Measurements from ENCODE around the gene DCLK1.

Gene DCLK1

DNA sequence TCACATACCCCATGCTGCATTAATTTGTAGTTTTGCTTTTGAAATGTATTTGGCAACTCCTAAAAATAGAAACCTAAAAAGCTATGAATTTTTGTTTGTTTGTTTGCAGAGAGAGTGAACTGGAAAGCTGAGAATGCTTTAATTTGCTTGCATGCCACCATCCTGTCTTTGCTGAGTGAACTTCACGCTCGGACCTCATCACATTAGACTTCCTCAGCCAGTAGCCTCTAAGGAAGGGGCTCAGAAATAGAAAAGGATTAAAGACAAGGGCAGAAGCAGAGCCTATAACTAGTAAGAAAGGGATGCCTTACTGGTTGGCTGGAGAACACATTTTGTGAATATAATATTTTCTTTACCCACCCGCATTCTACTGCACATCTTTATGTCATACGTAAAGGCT is 275.1 kb downstream of the DCLK1 start:
- no peak for DNase-seq

DNA sequence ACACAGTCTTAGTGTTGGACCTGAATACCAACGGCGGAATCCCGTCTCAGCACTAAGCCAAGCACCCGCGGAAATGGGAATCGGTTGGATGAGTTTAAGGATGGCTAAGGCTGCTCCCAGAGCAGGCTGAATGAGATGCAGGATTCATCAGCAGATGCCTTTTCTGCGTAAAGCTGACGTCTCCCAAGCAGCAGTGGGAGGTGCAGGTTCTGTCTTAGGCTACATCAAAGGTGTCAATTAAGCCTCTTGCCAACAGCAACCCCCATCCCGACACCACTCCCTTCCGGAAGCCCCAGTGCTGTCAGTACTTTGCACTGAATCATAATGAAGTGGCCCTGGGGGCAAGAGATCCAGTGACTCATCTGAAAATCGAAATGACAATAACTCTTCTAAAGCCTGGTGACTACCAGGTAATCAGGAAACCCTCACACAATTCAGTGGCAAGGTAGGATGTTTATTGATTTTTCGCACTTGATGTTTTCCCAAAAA is 275.6 kb downstream of the DCLK1 start:
- DNase-seq = peak in 1 of 2 donors; percentile 33

DNA sequence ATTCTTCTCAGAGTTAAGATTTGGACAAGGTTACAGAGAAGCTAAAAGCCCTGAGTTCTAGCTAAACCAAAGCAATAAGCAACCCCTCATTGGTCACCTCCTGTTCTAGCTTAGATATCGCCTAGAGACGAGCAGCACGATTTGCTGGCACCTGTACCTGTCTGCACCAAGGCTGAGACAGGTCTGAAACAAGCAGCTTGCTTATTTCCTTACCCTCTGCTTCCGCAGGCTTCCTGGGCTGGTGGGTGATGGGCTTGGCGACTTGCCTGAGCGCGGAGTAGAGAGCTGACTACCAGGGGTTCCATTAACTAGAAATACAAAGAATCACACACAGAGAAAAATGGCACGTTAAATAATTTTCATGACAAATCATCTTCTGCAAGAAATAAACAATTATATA is 276.9 kb downstream of the DCLK1 start:
- no peak for DNase-seq

DNA sequence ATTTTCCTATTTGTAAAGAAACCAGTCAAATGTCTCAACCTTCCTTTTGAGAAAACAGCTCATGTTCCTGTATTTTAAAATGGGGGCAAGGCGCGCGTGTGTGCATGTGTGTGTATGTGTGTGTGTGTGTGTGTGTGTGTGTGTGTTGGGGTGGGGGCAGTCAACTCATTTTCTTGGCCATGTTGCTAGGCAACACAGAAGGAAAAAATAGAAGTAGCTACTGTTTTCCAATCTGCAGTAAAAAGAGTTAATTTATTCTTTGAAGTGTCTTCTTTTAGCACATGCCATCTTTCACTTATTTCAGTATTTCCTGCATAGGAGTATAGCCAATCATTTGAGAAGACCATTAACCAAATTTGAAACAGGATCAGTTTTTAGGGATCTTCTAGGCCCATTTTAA is 279.3 kb downstream of the DCLK1 start:
- DNase-seq = no peak

DNA sequence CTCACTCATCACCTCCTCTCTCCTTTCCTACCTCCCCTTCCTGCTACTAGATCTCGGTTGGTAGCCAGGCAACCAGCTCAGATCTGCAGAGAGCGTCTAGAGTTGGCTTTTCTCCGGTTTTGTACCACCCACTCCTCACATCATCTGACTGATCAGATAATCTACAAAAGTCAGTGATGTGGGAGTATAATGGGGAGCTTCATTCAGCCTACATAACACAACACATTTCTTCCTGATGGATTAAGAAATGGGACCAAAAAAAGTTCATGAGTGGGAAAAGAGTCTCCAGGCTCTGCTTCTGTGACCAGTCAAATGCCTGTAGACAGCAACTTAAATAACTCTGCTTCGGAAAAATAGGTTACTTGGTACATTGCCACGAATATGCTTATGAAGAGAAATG is 279.8 kb downstream of the DCLK1 start:
- no peak for DNase-seq

DNA sequence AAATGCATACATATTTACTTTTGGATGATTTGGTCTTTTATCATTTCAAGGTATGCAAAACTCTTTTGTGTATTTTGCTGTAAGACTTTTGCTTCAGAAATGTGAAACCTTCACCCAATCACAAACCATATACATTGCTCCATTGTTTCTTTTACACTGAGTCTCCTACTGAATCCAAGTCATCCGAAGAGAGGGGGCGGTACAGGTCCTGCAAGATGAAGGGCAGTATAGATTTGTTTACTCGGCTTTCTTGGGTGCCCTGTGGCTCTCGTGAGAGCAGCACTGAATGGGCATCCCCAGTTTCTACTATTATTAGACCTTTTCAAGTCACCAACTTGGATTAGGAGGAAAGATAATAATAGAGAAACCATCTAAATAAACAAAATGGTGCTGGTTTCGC is 280.6 kb downstream of the DCLK1 start:
- DNase-seq = no peak

DNA sequence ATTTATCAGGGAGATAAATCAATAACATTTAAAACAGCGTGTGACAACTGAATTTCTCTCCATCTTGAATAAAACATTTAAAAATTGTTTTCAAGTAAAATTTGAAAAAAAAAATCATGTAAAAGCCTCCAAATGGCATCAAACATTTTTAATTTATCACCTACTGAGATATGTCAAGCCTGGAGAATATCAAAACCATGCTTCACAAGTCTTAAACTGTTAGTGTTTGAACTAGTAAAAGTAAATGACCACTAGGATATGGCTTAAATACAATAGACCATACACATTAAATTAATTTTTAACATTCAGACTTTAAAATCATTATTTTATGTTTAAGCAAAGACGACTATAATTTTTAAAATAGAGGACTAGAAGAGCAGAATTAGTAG is 281.9 kb downstream of the DCLK1 start:
- no peak for DNase-seq

DNA sequence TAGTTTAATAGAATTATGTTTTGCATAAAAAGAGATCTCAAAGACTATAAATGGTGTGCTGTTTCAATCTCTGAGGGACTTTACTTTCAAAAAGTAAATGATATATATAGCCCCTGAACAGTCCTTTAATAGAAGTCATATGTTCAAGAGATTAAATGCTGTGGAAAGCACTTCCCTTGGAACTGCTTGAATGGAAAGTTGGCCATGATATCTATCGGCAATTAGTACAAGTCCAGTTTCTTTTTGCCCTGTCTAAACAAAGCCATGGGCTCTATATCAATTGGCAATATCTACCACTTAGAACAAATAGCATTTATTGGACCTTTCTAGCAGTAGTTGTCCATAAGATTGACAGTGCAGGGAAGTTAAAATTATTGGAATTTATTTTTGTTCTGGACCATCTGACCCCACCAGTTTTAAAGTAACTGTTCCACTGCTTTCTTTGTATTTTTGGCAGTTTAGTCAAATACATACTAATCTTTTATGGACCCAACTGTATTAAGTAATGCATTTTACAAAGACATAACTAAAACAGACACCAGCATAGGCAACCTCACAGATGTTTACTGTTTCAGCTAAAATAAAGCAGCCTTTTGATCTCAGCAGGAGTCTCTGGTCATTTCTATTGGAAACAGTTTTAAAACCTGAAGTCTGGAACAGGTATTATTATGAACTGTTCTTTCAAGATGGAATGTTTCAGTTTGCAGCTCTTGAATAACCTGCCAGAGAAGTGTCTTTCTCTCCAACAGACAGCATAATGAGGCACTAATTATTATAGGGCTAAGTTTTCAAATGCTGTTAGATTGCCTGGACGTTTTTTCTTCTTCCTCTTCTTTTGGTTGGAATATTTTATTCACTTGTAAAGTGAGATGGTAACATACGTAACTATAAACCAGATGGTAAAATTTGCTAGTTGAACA is 282.6 kb downstream of the DCLK1 start:
- no peak for DNase-seq

DNA sequence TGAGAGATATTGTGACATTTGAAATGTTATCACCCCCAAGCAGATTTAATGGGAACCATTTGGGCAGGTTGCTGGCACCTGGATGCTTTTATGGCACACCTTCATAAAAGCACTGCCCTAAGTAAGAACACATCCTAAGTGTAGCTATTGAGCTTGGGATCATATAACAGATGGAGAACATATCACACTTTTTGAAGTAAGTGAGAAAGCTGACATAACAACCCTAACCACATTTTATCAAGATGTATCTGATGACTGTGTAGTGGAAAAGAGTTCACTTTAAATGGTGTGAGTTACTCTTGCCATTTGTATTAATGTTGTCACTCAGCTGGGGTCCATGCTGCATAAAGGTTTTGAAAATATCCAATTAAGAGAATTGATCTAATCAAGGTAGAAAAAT is 287.9 kb downstream of the DCLK1 start:
- no peak for DNase-seq

DNA sequence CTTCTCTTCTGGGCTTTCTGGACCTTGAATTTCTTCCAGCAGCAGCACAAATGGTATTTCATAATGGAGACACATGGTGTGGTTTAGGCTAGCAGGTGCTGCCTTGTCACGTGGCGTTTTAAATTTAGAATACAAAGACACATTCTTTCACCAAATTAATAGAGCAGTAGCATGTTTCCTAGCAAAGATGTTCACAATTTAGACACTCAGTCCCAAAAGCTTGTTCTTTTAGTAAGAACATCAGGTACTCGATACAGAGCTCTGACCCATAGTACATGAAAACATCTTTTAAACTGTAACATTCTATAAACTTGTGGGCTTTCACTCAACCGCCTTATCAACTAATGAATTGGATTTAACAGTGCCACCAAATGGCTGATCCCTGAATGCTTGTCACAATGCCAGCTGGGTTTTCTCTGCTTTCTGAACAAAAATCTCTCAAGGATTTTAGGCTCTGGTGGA is 290.1 kb downstream of the DCLK1 start:
- DNase-seq = peak; percentile 40 to 96

DNA sequence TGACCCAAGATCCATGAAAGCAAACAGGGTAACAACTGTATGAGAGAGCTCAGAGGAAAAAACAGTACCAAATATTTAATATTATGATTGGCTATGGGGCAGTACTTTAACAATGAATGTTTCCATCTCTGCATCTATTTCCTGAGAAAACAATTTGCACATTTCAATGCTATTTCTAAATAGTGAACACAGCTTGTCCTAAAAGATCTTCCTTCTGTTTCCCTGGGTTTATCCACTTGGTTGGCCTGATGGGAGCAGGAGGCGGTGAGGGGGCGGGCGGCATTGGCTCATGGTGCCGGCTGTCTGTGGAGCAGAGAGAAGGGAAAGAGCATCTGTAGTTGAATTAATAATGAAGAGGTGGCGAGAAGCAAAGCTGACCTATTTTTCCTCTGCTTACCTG is 291.4 kb downstream of the DCLK1 start:
- DNase-seq = peak in 1 of 2 donors; percentile 43

DNA sequence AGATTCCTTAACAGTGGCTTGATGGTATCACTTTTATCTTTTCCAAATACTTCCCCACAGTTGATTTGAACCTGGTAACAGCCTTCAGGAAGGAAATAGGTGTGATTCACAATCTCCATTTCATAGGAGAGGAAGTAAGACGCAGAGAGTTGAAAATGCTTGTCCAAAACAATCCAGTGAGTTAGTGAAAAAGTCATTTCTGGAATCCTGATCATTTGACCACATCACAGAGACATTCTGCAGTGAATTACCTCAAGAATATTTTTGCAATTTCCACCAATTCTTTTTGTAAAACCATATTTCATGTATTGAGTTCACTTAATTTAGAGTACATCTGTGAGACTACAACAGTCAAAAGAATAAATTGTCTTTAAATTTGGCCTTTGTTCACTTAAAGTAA is 292.8 kb downstream of the DCLK1 start:
- DNase-seq = no peak

DNA sequence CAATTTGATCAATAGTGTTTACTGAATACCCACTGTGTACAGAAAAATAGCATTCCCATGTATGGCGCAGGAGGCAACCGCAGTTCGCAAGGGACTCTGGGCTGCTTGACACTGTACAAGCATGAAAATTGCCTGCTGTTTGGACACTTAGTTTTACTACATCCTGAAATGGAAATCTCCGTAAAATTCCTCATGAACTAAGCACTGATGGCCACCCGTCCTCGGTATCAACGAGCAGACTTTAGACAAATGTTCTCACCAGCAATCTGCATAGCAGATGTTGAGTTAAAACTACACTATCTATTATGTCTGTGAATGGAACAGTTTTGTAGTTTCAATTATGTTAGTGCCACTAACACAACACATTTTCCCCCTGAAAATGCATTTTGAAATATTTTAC is 294.7 kb downstream of the DCLK1 start:
- no peak for DNase-seq

DNA sequence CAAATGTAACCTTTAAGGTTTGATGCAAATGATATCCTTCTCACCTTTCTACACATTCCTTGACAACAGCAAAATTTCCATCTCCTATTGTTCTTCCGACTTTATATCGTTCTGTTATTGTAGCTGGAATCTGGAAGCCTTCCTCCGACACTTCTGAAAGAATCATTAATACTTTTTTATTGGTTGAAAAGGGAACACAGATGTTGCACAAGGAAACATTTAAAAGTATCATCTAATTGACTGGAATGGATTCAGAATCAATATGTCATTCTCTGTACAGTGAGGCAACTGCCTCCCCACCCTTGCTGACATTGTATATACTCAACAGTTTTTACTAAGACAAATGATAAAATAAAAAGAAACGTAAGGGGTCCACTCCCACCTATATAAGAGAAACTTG is 295.2 kb downstream of the DCLK1 start:
- DNase-seq = no peak

DNA sequence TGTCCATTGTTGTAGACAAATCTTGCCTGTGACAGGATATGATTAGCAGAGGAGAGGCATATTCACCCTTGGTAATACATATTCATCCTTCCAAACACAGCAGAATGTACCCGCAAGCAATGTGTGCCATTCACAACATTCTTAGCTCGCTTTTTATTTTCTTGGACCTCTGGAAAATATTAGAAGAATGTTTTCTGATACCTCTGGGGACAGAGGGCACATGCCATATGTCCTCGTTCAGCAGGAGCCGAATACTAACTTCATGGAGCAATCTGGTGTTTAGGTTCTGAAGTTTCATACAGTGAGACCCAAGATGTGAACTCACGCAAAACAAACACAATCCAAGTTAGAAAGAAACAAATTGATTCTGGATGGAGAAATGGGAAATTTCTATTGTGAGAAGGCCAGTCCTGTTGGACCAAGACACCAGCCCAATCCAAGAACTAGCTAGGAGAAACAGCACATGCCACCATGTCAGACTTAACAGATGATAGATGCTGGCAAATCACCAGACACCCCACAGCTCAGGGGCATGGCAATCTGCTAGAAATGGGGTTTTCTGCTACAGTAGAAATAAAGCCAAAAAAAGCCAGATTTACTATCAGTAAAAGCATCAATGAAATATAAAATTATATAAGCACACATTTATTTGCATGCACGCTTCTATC is 297.4 kb downstream of the DCLK1 start:
- no peak for DNase-seq

DNA sequence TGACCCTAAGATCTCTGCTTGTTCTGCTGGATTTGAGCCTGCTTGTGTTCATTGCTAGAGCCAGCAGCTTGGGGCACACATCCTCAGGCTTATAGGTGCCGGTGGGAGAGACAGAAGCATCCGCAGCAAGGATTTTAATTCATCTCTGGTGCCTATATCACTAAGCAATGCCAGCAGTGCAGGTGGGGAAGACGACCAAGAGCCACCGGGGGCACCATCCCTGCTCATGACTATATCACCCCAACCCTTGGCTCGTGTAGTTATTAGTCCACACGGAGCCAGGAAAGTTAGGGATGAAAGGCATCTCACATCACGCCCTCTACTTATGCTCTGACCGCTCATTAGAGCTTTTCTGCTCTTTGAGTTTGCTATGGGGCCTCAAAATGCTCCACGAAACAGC is 298.2 kb downstream of the DCLK1 start:
- DNase-seq = no peak

DNA sequence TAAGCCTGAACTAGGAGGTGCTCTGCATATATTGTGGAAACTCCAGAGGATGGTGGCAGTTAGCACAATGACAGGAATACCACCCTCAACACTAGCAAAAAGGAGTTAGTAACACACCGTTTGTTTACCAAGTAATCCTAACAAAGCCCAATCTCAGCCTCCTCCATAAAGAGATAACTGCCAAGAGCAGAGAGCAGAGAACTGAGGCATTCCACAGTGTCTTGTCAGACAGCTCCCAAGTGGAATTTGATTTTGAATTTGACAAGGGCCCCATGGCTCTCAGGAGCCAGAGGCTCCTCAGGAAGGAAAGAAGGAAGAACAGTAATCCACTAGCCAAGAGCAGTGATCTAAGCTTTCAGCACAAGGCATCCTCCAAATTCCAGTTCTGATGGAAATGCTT is 298.6 kb downstream of the DCLK1 start:
- DNase-seq = no peak

DNA sequence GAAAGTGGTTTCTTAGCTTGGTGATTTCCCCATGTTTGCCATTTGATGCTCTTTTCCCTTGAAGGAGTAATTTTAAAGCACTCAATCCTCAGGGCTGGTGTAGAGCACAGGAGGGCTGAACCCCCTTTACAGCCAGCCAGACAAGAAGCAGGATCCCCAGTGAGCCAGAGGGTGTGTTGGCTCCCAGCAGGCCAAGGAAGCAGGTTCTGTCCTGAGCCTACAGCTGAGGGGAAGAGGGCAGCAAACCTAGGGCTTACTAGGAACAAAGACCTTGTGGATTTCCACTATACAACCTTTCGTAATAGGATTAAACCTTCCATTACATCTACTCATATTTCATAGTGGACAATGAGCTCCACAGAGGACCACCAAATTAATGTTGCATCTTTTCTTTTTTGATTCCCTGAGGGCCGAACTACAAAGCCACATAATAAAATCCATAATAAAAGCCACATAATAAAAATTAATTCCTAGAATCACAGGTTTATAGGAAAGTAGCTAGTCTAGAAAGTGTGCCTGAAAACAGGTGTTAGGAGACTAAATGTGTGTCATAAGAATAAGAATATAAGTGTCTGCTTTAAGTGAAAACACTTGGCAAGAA is 300.2 kb downstream of the DCLK1 start:
- DNase-seq = no peak

DNA sequence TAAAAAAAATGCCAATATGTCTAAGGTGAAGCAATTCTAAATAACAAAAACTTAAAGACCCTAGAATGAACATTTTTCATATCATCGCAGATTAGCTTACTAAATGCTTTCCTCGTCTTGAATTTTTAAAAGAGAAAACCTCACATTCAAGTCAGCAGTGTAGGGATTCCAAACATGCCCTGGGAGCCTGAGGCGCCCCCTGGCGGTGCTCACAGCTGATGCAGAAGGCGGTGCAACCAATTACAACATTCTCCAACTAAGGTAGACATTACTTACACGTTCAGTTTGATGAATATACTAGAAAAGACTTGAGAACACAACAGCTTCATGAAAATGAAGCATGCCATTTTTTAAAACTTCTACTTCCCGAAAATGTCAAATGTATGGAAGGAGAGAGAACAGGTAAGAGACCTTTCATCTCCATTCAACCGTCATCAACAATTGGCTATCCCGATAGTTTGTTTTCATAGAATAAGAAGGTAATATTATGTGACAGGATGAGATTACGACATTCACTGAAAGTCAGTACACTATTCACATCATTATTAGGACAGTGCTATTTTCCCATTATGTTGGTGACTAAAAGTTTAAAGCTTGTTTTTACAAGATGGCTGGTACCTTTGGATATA is 304.4 kb downstream of the DCLK1 start:
- no peak for DNase-seq

DNA sequence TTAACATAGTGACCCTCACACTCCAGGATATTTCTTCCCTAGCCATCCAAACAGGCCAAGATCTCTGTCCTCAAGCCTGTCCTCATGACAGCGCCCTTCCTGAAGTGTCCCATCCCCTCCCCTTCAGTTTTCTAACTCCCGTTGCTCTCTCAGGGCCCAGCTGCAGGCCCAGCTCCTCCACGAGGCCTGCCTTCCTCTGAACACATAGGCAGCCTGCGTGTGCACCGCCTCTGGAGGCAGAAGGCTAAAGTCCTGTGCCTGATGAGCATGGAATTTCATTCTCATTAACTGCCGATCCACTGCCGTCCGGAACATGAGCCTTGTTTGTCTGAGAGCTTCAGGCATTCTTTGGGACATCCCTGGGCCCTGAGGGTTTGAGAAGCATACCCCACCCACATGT is 306.4 kb downstream of the DCLK1 start:
- no peak for DNase-seq

DNA sequence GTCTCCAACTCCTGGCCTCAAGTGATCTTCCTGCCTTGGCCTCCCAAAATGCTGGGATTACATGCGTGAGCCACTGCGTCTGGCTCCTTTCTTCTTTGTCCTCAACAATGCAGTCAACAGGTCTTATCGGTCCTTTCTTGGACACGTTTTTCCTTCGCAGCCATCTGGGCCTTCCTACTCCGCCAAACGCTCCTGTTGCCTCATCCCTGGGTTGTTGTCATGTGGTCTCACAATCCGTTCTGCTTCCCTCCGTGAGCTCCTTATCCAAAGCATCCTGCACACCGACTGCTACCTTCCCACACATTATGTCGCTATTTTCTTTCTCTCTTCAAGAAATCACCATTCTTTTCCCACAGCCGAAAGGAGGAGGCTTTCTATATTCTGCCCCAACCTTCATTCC is 306.8 kb downstream of the DCLK1 start:
- peak in 1 of 2 donors; percentile 37 for DNase-seq

DNA sequence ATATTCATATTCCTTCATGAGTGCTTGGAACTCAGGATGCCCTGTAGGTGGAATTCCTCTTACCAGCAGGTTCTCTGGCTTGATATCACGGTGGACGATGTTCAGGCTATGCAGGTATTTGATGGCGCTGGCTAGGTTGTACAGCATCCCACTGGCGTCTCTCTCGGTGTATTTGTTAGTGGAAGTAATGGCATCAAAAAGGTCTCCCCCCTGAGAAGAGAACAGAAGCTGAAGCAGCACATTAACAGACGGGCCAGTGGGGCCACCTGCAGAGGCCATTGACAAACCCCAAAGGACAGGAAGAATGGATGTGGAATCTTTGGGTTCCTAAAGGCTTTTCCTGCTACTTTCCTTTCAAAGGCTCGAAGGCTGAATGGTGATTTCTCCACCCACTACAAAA is 308.5 kb downstream of the DCLK1 start:
- no peak for DNase-seq

DNA sequence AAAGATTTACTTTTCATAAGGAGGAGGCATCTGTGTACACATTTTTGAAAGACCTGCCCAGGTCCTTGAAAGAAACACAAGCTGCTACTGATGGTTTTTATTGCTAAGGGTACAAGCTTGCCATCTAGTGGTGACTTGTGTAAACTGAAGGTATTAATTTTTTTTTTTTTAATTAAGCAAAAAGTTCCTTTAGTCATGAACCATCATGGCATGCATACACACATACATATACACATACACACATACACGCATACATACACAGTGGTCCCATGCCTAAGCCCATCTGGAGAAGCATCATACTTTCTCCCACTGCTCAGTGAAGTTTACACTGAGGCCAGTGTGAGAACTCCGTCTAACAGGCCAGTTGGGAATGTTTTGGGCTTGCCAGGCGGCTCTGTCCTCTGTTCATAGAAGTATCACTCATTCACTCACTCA is 312.5 kb downstream of the DCLK1 start:
- peak in 1 of 2 donors; percentile 46 for DNase-seq

All from hippocampal formation (tissue), 2 donors.